ENCODE results near the gene PACRG. TPM values are rescaled to one million over a fixed set of nuclear protein-coding genes. Genes with fewer than 3 reads are reported as not detected.

Gene PACRG
- total RNA-seq, 1 experiment from 2014 or later: not detected

DNA sequence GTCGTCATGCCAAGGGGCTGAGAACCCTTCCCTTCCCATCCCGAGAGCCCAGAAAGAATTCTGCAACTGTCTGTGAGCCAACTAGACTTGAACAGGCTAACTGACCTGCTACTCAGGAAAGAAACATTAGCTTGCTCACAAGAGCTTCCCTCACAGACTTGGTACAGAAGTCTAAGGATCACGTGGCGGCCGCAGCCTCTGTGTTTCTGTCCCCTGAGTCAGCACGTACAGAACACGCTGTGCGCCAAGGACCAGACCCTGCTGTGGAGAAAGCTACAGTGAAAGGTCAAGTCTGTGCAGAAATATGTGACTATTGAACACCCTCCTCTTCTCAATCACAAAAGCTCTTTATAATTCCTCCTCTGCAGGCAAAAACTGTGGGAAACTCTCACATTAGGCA is 535.4 kb downstream of the PACRG start:
- DNase-seq (ENCODE audit: low read depth): no peak

DNA sequence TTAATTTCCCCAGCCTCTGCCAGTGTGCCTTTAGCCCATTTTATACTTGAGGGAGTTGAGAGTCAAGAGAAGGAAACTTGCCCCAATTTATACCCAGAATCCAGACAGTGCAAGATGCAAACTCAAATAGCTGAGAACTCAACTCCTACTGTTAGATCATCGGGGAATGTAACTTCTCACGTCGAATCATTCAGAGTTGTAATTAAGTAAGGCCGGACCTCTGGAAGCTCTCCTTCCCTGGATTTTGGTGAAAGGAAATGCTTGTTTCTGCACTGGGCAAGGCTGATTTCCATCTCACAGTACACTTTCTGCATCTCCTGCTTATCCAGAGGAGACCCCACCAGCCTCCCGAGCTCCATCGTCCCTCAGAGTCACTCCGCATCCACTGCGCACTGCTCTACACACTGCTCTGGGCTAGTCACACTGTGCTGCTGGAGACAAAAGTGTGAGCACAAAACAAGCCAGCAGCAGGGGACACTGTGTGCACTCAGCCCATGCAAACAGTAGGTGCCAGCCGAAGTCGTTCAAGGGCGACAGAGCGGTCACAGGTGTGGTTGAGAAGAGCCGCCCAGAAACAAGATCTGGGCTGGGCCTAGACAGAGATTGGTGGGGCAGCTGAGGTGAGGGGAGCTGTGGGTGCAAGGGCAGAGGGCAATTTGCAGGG is 536.4 kb downstream of the PACRG start:
- DNase-seq (ENCODE audit: low read depth): no peak

DNA sequence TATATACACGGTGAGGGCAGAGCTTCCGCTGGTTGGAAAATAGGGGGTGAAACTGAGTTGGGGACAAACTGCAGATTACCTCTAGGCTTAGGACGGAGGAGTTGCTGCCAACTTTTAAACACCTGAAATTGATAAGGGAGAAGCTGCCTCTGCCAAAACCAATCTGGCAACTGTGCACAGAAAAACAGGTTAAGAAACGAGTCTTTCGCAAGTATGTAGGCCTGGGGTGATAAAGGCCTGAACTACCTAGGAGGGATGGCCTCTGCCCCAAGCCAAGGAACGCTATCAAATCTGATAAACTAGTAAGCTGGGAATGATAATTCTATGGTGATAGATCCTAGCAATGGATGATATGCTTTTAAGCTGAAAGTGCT is 536.9 kb downstream of the PACRG start:
- no peak for DNase-seq (ENCODE audit: low read depth)

DNA sequence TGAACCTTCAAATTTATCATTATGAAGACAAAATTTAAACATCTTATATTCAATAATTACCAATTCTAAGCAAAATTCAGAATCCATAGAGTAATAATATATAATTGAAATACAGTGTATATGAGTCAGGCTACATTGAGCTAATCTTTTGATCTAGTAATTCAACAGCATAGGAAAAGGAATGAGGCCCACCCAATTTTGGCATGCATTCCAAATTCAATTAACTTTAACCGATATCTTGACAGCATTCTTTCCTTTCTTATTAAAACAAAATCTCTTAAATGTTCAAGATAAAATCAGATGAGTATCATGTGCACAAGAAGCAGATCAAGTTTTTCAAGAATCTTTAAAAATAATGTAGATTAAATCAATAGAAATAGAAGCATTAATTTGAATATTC is 553.9 kb downstream of the PACRG start:
- no peak for DNase-seq (ENCODE audit: low read depth)

DNA sequence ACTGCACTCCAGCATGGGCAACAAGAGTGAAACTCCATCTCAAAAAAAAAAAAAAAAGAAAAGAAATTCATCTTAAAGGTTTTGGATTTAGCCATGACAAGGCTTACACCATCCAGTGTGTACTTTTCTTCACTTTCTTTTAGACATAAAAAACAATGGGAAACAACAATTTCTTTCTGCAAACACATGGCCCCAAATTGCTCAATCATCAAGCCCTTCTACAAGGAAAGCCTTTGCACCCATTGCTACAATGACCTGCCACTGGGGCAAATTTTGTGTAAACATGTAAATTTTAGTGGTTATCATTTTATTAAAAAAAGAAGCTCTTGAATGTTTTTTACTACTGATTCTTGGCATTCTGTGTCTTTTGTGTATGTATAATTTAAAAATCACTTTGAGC is 554.9 kb downstream of the PACRG start:
- no peak for DNase-seq (ENCODE audit: low read depth)

DNA sequence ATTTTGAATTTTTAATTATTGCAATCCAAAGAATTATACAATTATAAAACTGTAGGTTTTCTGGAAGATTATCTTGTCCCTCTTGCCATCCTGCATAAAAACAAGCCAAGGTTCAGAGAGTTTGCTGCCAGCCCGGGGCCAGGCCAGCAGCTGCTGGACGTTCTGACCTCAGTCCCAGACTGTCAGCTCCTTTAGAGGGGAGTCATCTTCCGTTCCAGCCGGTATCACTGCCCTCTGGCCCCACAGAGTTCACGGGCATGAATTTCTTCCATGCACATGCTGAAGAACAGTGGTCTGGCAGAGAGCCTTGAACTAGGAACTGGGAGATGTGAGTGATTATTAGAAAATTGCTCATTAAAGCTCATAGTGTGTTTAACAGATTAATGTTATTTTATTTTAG is 556.4 kb downstream of the PACRG start:
- DNase-seq (ENCODE audit: low read depth): no peak

DNA sequence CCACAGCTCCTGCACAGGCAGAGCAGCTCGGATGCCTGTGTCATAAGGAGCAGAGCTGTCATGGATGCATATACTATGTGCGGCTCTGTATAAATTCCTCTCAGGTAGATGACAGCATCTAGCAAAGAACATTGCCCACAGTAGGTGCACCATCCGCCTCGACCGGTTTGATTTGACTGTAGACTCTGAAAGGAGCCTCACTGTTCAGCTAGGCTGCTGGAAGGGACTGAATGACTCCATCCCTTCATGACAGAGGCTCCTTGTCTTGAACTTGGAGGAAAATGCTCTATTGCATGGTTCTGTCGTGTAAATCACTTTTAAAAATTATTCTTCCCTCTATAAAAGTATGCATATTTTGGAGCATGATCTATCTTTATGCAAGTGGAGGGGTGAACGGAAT is 557.9 kb downstream of the PACRG start:
- DNase-seq (ENCODE audit: low read depth): no peak

DNA sequence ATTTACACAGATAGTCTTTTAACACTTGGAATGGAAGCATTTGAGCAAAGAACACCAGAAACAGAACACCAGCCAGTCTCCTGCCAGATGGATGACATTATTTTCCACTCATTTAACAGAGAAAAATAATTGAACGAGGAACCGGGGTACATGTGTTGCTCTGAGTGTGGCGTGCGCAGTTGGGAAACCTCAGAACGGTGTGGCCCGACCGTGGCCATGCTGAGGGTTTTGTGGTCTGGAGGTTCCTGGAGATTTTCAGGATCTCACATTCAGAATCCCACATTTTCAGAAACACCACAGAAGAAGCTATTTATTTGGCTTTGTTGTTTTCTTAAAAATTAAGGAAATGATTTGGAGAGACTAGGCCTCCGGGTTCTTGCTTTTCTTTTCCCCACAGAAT is 559.9 kb downstream of the PACRG start:
- no peak for DNase-seq (ENCODE audit: low read depth)

DNA sequence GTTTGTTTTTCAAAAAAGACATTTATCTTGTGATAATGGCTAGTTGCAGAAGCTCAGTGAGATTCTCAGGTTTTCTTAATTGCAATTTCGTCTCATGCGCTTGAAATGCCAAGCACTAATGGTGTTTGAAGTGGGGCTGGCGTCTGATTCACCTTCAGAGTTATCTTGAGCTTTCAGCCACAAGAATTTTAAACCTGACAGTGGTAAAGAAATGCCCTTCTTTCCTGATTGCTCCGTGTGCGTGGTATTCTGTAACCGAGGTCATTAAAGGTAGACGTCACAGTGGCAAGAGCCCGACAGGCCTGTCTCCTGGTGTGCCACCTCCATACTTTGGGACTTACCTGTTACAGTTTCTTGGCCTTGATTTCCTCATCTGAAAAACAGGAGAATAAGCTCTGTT is 560.3 kb downstream of the PACRG start:
- DNase-seq (ENCODE audit: low read depth): no peak

DNA sequence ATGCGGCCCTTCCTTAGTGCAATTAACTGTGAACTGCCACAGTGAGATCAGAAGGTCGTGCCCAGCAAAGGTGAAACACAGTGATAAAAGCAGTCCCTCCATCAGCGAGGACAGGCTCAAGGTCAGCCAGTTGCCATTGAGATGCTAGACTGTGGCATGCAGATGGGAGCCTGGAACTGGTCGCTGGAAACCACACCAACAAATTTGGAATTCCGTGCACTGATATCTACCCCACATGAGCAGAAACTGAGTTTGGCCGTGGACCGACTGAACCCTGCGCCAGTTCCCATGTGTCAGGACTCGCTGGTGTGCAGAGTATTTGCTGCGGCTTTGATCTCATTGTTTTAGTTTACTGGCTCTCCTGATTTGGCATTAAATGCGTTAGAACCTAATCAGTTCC is 561.1 kb downstream of the PACRG start:
- no peak for DNase-seq (ENCODE audit: low read depth)

DNA sequence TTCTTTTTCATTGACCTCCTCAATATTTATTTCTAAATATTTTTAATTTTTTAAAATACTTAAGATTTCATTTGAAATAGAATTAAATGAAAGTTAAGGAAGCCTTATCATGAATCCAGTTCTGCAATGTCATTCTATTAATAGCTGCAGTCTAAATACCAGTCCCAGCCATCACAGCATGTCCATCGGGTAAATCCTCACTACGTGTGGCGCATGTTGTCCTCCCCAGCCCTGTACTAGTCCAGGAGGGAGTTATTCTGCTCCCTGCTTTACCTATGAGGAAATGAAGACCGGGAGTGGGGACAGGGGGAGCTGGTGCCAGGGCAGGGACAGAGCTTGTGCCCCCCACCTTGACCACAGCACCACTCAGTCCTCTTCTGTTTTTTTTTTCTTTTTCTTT is 561.7 kb downstream of the PACRG start:
- DNase-seq (ENCODE audit: low read depth): no peak

DNA sequence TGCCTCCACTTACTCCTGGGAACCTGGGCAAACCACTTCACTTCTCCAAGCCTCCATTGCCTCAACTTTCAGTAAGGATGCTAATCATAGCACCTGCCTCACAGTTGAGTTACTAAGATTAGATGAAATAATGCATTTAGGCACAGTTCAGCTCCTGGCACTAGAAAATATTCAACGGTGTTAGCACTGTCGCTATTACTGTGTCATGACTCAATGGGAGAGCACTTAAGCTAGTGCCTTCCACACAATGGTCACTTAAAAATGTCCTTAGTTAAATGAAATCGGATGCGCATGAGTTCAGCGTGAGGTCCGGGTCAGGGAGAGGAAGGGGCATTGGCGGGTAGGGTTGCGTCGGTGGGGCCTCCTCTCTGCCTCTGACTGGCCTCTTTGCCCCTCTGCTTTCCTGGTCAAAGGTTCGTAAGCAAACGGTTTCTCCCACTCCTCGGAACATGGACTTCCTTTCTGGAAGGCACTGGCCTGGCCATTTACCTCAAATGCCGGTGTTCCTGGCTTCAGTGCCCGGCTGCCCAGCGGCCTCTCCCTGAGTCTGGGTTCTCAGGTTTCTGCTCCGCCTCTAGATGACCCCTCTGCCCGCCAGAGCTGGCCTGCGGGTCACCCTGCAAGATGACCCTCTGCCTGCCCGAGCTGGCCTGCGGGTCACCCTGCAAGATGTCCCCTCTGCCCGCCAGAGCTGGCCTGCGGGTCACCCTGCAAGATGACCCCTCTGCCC is 562.9 kb downstream of the PACRG start:
- DNase-seq (ENCODE audit: low read depth): no peak

DNA sequence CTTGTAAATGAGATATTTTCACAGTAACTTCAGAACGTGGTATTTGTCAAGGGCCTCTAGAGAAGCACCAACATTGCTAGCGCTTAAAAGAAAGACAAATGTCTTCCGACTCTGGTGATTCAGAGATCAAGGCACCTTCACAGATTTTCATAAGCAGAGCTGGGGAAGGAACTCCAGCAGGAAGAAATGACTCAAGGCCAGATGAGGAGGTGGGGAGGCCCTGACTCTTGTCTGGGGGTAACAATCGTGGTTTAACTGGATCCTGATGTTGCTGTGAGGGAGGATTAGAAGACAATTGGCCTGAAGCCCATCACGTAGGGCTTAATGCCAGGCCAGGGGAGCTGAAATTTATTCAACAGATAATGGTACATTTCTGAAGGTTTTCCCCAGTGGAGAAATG is 563.8 kb downstream of the PACRG start:
- peak; percentile 65 for DNase-seq (ENCODE audit: low read depth)

DNA sequence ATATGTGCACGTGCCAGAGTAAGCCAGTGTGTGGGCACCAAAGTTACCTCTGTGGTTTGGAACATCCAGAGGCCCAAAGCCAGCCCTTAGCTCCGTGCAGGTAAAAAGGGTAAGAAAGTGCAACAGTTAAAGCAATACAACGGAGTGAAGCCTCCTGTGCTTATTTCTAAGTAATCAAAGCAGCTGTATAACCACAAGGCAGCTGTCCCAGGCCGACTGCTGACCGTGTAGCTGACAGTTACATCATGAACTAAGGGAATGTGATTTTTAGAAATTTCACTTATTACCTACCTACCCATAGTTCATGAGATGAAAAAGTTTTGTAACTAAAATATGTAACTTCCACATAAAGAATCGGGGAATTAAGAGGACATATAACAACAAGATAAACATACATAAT is 565.5 kb downstream of the PACRG start:
- DNase-seq (ENCODE audit: low read depth): no peak

DNA sequence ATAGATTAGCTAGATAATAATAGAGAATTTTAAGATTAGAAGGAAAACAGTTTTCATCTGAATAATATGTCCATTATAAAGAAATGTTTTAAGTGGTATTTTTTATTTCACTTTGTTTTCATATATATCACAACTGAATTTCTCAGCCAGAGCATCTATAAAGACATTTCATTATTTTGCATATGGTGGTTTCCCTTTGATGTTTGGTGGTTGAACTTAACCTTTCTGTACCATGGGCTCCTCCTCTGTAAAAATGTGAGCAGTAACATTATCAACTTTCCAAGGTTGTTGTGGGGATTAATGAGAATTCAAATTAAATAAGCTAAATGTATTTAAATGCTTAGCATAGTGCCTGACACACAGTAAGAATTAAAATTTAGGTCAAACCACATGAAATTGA is 567.0 kb downstream of the PACRG start:
- no peak for DNase-seq (ENCODE audit: low read depth)

DNA sequence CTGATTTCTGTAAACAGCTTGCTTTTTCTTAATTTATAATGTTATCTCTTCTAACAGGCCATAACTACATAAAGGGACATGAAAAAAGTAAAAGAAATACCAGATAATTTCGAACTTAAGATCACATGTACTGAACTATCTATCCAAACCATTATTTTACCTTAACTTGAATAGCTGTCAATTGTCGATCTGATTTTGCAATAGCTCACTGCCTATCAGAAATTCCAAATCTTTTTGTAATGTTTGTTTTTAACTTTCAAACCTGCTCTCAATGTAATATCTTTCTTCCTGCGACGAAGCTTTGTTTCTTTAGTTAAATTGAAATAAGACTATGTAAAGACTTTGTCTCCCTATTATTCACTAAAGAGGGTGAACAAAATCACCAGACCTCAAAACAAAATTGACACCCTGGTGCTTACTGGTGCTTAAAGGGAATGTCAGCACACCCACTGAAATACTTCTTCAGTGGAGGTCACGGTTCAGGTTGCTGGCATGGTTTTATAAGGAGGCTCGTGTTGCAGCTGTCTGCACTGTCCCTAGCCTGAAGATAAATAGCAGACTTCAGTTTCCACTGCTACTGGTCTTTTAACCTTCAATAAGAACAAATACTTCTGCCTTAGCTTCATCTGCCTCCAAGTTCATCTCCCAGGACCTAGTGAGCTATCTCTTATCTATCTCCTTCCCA is 569.2 kb downstream of the PACRG start:
- DNase-seq (ENCODE audit: low read depth): no peak

DNA sequence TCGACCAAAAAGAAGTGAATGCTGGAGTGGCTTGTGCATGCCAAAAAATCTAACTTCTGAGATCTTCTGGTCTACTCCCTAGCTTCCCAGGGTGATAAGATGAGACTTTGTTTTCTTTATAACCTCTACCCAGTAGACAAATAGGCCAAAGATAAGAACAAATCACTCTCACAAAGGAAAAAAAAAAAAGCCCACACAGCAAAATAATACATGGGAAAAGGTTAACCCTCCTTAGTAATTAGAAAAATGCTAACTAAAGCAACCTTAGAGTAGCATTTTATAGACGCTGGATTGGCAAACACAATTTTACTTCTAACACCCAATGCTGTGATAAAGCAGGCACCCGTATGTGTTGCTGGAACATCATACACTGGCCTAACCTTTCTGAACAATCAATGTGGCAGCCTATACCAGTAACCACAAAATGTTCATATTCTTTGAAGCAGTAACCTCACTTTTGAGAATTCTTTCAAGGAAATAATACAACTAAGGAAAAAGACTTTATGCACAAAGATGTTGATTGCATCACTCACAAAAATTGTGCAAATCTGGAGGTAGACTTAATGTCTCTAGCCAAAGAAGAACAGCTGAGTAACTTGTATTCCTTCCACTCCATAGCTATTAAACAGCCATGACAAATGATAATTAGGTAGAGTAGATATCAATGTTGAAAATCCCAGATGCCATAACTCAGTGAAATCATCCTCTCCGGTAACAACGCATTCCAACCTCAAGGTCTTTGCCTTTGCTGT is 570.5 kb downstream of the PACRG start:
- DNase-seq (ENCODE audit: low read depth): no peak

DNA sequence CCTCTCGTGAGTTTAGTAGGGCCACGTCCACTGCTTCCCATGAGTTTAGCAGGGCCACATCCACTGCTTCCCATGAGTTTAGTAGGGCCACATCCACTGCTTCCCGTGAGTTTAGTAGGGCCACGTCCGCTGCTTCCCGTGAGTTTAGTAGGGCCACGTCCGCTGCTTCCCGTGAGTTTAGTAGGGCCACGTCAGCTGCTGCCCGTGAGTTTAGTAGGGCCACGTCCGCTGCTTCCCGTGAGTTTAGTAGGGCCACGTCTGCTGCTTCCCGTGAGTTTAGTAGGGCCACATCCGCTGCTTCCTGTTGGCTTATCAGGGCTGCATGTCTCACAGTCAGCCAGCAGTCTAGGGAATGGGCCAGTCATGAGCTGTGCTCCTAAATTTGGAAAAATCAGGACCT is 573.1 kb downstream of the PACRG start:
- no peak for DNase-seq (ENCODE audit: low read depth)

DNA sequence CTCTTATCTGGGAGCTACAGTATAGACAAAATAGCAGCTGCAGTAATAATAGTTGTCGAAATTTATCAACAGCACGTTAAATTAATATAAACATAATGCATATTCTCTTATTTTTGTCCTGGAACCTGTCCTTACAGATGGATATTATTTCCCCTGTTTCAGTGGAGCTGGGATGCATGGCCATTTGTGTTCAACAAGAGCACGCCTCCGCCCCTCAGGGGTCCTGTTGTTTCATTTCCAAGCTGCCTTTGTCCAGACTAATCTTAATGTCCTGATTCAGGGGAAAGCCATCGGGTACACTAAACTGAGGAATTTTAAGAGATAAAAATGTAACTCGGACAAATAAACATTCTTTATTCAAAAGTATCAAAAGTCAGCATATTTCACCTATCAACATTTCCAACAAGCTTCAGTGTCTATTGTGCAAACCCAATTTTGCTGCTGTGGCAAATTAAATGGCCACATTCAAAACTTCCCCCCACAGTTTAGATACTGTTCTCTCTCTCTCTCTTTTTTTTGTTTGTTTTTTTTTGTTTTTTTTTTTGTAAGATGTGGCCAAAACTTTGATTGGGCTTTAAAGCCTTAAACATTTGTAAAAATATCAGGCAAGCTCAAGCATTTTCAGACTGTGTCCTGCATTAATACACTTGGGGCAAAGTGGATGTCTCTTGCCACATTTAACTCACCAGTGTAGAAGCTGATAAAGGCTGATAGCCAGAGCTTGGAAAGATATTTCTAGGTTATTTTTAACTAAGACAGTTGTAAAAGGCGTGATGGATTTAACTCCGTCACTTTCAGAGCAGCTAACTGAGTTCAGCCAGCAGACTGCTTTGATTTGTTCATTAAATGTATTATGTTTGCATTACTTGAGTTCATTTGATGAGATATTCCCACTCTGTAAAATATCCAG is 574.2 kb downstream of the PACRG start:
- DNase-seq (ENCODE audit: low read depth): no peak

DNA sequence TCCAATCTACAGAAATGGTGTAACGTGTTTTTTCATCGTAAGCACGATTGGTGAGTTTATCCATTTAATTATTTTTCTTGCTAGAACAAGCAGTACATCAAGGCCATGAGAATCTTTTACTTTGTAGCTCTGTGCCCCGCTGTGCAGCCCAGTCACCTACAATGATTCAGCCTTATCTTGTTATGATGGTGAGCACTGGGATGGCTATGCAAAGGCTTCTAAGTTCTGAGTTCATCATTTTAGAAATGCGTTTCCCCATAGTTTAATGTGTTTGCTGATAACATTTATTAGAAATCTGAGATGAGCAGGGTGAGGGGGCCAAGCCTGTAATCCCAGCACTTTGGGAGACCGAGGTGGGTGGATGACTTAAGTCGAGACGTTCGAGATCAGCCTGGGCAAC is 575.0 kb downstream of the PACRG start:
- DNase-seq (ENCODE audit: low read depth): no peak

DNA sequence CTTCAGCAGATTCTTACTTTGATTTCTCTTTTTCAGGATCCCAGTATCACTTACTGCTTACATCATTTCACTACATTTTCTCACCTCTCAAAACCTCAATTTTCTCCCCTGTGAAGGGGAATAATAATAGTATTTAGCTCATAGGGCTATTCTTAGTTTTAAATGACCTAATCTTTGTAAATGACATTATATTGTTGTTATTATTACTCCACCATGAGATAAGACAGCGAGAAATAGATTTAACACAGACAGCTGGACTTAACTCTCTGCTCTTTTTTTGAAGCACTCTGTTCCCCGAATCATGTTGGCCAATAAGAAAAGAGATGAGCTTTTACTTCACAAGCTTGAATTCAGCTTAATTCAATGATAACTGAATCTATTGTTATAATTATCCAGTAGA is 578.2 kb downstream of the PACRG start:
- no peak for DNase-seq (ENCODE audit: low read depth)
